ENCODE data around the gene DIAPH3. TPM values are rescaled to one million over a fixed set of nuclear protein-coding genes. Genes with fewer than 3 reads are reported as not detected.

The DIAPH3 gene
- total RNA-seq, 1 donor from 2014 or later, result 24.1 TPM

GRCh38 chr13:59728896-59729545 is 434.7 kb downstream of the DIAPH3 start:
- Mint-ChIP-seq H3K4me1 (ENCODE audit: low read depth) (peaks cover 9% of the 10 kb centered on the region), H3K36me3 (ENCODE audit: low read depth) (no peaks in the 10 kb centered on the region), H3K4me3 (ENCODE audit: unreplicated experiment) (no peak overlapping the region), H3K9me3 (ENCODE audit: low read depth) (no peaks in the 10 kb centered on the region), H3K27ac (ENCODE audit: unreplicated experiment) (peak overlapping the region; percentile 8), H3K27me3 (ENCODE audit: low read depth) (no peaks in the 10 kb centered on the region)
- TF ChIP-seq CTCF (IDR thresholded peaks at IDR 0.05), result no peak
- no peak for DNase-seq (ENCODE audit: low spot score)

GRCh38 chr13:59721926-59722910 is 441.5 kb downstream of the DIAPH3 start:
- Mint-ChIP-seq H3K4me3 (ENCODE audit: unreplicated experiment) (no peak overlapping the region), H3K9me3 (ENCODE audit: low read depth) (no peaks in the 10 kb centered on the region), H3K4me1 (ENCODE audit: low read depth) (peaks cover 8% of the 10 kb centered on the region), H3K36me3 (ENCODE audit: low read depth) (no peaks in the 10 kb centered on the region), H3K27ac (ENCODE audit: unreplicated experiment) (no peak overlapping the region), H3K27me3 (ENCODE audit: low read depth) (no peaks in the 10 kb centered on the region)
- TF ChIP-seq CTCF (IDR thresholded peaks at IDR 0.05), result no peak
- no peak for DNase-seq (ENCODE audit: low spot score)

- Mint-ChIP-seq H3K36me3 (ENCODE audit: low read depth) (no peaks in the 10 kb centered on the region), H3K27me3 (ENCODE audit: low read depth) (no peaks in the 10 kb centered on the region), H3K4me1 (ENCODE audit: low read depth) (peaks cover 8% of the 10 kb centered on the region), H3K9me3 (ENCODE audit: low read depth) (no peaks in the 10 kb centered on the region), H3K4me3 (ENCODE audit: unreplicated experiment) (no peak overlapping the region), H3K27ac (ENCODE audit: unreplicated experiment) (no peak overlapping the region)
- no peak for DNase-seq (ENCODE audit: low spot score)
- no peak for TF ChIP-seq CTCF (IDR thresholded peaks at IDR 0.05)
Observed at GRCh38 chr13:59715611-59716010, 448.1 kb downstream of the DIAPH3 start.

- no peak overlapping the region for H3K27ac Mint-ChIP-seq (ENCODE audit: unreplicated experiment)
- DNase-seq (ENCODE audit: low spot score), result no peak
- no peak overlapping the region for H3K4me3 Mint-ChIP-seq (ENCODE audit: unreplicated experiment)
- no peaks in the 10 kb centered on the region for H3K4me1 Mint-ChIP-seq (ENCODE audit: low read depth)
- H3K9me3 Mint-ChIP-seq (ENCODE audit: low read depth), result no peaks in the 10 kb centered on the region
- no peak for TF ChIP-seq CTCF (IDR thresholded peaks at IDR 0.05)
- no peaks in the 10 kb centered on the region for H3K27me3 Mint-ChIP-seq (ENCODE audit: low read depth)
- no peaks in the 10 kb centered on the region for H3K36me3 Mint-ChIP-seq (ENCODE audit: low read depth)
Observed at GRCh38 chr13:59710996-59711701, 452.6 kb downstream of the DIAPH3 start.

- Mint-ChIP-seq H3K27ac (ENCODE audit: unreplicated experiment) (no peak overlapping the region), H3K27me3 (ENCODE audit: low read depth) (no peaks in the 10 kb centered on the region), H3K4me3 (ENCODE audit: unreplicated experiment) (no peak overlapping the region), H3K4me1 (ENCODE audit: low read depth) (no peaks in the 10 kb centered on the region), H3K9me3 (ENCODE audit: low read depth) (no peaks in the 10 kb centered on the region), H3K36me3 (ENCODE audit: low read depth) (no peaks in the 10 kb centered on the region)
- no peak for TF ChIP-seq CTCF (IDR thresholded peaks at IDR 0.05)
- no peak for DNase-seq (ENCODE audit: low spot score)
Observed at GRCh38 chr13:59710416-59710815, 453.3 kb downstream of the DIAPH3 start.

Data from chondrocyte (in vitro differentiated cells).